Hepatic stellate cell (primary cell): ENCODE data around the gene TINCR.

Experiments used
- DNase-seq: peaks from one replicate; pipeline ENCODE4 v3.0.0; 2011; ENCODE audit warnings: low spot score

The TINCR gene

DNA sequence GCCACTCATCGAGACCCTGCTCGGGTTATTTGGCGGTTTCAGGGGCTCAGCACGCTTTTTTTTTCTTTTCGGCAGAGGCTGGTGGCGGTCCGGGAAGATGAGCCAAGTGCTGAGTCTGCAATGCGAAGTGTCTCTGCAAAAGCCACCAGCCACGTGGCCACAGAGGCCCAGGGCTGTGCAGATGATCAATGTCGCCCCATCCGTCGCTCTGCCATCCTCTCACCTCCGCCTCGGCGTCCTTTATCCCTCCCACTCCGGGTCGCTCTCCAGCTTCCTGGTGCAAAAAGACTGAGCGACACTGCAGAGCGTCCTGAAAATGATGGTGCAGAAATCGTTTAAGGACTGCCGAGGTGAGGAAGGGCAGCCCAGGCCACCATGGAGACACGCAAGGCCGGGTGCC, 55.0 kb downstream of the TINCR start:
- no peak for DNase-seq
